Activated naive CD4-positive, alpha-beta T cell treated with anti-CD3 and anti-CD28 coated beads, Interleukin-2, amount 50 U/mL, for 16 hours (primary cell): ENCODE measurements around the gene RXFP4.
"Not testable (repeated sequence)": the region's sequence is repeated elsewhere in the genome, so short reads cannot be mapped to it uniquely, and the experiment has no call there.

ENCODE experiments used
- DNase-seq: peaks from one replicate; pipeline ENCODE4 v3.0.0-alpha.2; 2020

RXFP4 gene

GRCh38 chr1:155940993-155941844, at the start of gene RXFP4:
RXFP4 (plus strand) TSS chr1:155941638; CDS start chr1:155941710, 72 bp downstream.
- DNase-seq = no peak

GRCh38 chr1:155892796-155893195, 48.6 kb upstream of the RXFP4 start:
- DNase-seq = no peak

GRCh38 chr1:155893389-155894142, 47.9 kb upstream of the RXFP4 start:
- DNase-seq = no peak

GRCh38 chr1:155895617-155896016, 45.8 kb upstream of the RXFP4 start:
- not testable (repeated sequence) for DNase-seq

GRCh38 chr1:155896476-155896875, 45.0 kb upstream of the RXFP4 start:
- DNase-seq = not testable (repeated sequence)

GRCh38 chr1:155897746-155898145, 43.7 kb upstream of the RXFP4 start:
- DNase-seq = no peak

DNA sequence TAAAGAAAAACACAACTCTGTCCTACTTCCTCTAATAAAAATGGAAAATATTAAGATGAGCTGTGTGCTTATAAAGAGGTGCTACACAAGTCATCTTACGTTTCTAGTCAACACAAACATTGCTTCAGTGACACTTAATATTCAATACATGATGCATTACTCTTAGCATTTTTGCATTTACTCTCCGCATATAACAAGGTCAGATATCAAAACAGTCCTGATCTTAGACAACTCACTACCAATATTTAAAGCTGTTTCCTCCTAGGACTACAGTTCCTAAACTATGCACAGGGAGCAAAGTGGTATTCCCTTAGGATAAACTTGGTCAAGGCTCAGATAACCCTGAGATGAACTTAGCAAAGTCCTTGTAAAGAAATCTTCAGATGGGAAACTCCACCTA, 42.5 kb upstream of the RXFP4 start:
- DNase-seq = no peak

DNA sequence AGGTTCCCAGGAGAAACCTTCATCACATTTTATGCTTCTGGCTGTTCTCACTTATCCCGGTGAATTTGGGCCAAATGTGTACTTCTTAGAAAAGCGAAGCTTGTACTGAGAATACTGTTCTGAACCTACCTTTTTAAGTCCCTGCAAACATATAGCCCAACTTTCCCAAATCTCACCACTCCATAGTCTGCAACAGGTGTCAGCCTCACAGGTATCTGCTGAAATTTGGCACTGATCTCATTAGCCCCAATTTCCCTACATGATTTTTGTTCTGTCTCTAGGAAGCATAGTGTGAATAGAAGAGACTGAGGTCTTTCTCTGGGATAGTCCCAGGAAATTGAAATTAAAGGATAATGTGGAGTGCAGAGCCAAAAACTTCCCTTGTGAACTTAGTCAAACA, 41.8 kb upstream of the RXFP4 start:
- no peak for DNase-seq

DNA sequence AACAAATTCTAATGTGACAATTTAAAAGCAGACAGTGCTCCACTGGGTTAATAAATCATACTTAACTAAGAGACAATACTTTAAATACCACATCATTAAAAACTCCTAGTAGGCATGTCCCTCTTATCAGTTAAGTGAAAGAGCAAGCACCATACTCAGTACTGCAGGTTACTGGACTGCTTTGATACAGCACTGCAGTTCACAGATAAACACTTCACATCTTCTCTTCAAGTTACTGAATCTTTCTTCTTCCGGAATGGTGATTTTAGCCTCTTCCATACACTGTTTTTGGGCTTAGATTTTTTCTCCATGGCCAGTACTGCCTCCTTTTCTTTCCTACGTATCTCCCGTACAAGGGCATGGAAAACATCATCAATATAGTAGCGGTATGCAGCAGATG, 41.3 kb upstream of the RXFP4 start:
- DNase-seq = no peak

DNA sequence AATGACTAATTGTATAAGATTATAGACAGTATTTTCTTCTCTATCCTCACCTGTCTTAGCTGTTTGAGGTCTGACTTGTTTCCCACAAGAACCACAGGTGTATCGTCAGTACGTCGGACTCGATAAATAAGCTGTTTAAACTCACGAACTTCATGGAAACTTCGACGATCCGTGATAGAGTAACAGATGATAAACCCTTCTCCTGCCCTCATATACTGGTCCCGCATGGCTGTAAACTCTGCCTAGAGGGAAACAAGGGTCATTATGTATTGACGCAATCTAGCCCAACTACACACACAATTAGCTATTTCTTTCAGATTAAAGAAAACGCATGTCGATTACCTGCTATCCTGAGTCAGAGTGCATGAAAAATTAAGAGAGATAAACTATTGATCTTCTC, 37.2 kb upstream of the RXFP4 start:
- no peak for DNase-seq

- no peak for DNase-seq
Measured at GRCh38 chr1:155909894-155910293, 31.5 kb upstream of the RXFP4 start.

DNA sequence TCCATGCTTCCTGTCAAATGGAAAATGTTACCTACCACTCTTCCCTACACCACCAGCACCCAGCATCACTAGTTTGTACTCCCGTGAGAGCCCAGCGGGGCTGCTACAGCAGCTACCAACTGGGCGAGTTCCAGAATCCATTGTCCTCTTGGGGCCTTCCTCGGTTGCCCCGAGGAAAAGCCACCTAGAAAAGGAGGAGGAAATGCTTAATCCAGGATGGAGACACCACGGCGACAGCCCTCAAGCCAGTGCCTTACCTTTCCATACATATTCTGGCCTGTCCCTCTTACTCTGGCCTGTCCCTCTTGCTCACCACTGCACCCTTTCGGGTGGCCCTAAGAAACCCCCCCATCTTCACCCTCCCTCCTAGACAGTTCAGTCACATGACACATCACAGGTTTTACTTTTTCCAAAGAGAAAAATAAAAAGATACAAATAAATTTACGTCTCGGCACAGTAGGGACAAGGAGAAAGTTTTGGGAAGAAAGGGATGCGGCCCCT, 30.8 kb upstream of the RXFP4 start:
- no peak for DNase-seq

- DNase-seq = peak; percentile 82
Measured at GRCh38 chr1:155911156-155912055, 30.0 kb upstream of the RXFP4 start, which contains the start of gene RIT1. RIT1 (minus strand) TSS chr1:155911349; CDS start chr1:155910761, 588 bp downstream.

DNA sequence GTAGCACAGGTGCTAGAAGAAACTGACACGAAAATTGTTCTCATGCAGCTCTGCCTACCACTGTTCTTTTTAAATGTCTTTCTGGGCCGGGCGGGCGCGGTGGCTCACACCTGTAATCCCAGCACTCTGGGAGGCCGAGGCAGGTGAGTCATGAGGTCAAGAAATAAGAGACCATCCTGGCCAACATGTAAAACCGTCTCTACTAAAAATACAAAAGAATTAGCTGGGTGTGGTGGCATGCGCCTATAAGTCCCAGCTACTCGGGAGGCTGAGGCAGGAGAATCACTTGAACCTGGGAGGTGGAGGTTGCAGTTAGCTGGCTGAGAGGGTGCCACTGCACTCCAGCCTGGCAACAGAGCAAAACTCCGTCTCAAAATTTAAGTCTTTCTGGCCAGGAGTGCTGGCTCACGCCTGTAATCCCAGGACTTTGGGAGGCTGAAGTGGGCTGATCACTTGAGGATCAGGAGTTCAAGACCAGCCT, 29.3 kb upstream of the RXFP4 start:
- no peak for DNase-seq

DNA sequence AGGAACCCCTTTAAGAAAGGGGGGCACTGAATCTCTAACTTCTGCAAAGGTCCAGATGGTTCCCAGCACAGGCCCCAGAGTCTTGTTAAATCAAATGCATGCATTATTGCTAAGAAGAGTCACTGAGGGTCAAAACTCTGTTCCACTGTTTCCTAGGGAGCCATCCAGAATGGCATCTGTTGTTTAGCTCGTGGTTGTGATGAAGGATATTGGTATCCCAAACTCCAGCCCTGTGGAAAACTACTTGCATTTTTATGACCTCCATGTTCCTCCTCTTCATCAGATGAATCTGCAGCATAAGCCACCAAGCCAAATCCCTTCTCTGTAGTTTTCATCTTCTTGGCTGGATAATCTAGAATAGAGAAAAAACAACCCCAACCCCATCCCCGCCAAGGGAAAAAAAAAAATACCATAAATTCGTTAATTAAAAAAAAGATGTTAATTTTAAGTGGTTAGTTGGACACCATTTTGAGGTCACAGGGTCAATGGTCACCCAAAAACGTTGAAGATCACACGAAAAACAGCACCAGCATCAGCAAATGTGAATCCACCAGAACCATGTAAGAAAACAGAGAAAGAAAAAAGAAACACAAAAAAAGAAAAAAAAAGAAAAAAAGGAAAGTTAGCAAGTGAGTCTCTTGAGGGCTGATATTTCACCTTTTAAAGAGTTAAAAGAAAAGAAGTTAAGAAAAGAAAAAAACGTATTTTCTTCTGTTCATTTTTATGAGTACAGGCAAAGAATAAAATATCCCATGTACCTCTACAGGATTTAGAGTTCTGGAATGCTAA, 27.3 kb upstream of the RXFP4 start:
- no peak for DNase-seq

- DNase-seq = no peak
Measured at GRCh38 chr1:155918660-155919059, 22.8 kb upstream of the RXFP4 start.

DNA sequence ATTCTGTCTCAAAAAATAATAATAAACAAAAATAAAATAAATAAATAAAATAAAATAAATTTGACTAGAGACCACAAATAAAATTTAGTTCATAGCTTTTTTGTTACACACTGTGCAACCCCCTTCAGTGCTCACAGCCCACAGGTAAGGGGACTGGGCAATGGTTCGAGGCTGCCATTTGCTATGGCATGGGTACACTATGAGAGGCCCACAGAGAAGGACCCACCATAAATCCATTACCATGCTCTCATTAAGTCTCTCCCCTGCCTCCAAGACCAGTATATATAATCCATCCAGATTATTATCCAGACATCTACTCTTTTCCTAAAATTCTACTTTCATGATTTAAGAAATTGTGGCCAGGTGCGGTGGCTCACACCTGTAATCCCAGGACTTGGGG, 21.6 kb upstream of the RXFP4 start:
- no peak for DNase-seq

- no peak for DNase-seq
Measured at GRCh38 chr1:155920717-155921116, 20.7 kb upstream of the RXFP4 start.

DNA sequence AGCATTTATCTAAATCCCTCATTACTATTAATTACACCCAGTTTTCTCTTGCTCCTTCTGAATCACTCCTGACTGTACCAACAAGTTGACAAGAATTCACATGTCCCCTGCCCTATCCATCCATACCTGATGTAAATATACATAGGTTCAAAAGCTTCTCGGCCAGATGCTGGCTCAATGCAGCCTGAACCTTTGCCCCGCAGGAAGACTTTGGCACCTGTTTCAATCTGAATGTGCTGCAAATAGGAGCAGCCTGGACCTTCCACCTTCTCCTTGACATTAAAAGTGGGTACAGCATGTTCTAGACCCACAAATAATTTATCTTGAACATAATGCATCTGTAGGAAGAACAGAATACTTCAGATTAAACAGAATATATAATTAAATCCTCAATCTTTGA, 15.9 kb upstream of the RXFP4 start:
- DNase-seq = no peak

GRCh38 chr1:155929057-155929456, 12.4 kb upstream of the RXFP4 start:
- DNase-seq = no peak

GRCh38 chr1:155930725-155931124, 10.7 kb upstream of the RXFP4 start:
- not testable (repeated sequence) for DNase-seq
